Measurements from ENCODE around the gene C1orf226.

- TF ChIP-seq CTCF (conservative IDR thresholded peaks at IDR 0.05; ENCODE audit: low read depth, low read length) = no peak
- TF ChIP-seq EZH2 (IDR thresholded peaks at IDR 0.05; ENCODE audit: borderline replicate concordance, low read depth, low read length, poor library complexity, severe bottlenecking) = no peak
These were observed 15.4 kb upstream of the C1orf226 start for GRCh38 chr1:162366149-162366548.
